Hematopoietic multipotent progenitor cell (in vitro differentiated cells): ENCODE measurements around the gene TPH2. TPM values are rescaled to one million over a fixed set of nuclear protein-coding genes. Genes with fewer than 3 reads are reported as not detected.

Experiments
- total RNA-seq: library from RNA; depleted of rRNA; stranded (reverse); fragments of >200 nt; gene quantifications from one replicate; pipeline ENCODE4 v1.2.3, GENCODE V29; 2012

The TPH2 gene
- total RNA-seq, 1 donor, result not detected

Other genes starting within 250 kb of the TPH2 start
- gene RAB21, start 184.0 kb upstream of the TPH2 start, total RNA-seq, result 5.1 TPM
- 13.7 TPM for gene TBC1D15, start 99.1 kb upstream of the TPH2 start, total RNA-seq